Heart left ventricle (tissue), 13 donors: ENCODE data around the gene CSTPP1.

ENCODE experiments used
- POLR2A ChIP-seq, 2 donors: fragments of 450-650 bp; IDR thresholded peaks; one replicate each; pipeline ENCODE4 v1.6.1; 2017; ENCODE audit warnings: antibody characterized with exemption in 2 of 2, mild to moderate bottlenecking in 2 of 2, moderate library complexity in 2 of 2
- TF ChIP-seq, protein P1 (sequence below), 12 donors: fragments of 200-600 bp; sonication (generic) in 4 of 12; IDR thresholded peaks; one replicate each; pipeline versions ENCODE4 v1.5.0 to v1.8.0; 2018 to 2022; ENCODE audit warnings: antibody characterized with exemption in 12 of 12, mild to moderate bottlenecking in 5 of 12
- donor health status: ischemic (EF 13 %, LVEDD 7.1; RV severe dilation, severe dysfunction).
- donor health status: DM: no; HTN: yes; CAD: no.
- donor health status: DM: no; HTN: no; CAD: no.
- donor health status: ischemic (EF 25% LVEDD 6.9; RV normal size, moderate dysfunction).
- donor health status: ischemic (EF 25% LVEDD 5.7; RV mildly dilated, moderate dysfunction).
- donor health status: ischemic (EF 35%, LVEDD 5.7; RV mildly dilated, moderate dysfunction).
- donor health status: nonischemic (EF 11% LVEDD 7.7; RV severe dilation, severe dysfunction).
- donor health status: DM: yes; HTN: yes; CAD: no.
- donor health status: PGD.
- donor health status: ischemic (EF 29% LVEDD 5.4; RV normal size, mild dysfunction).
- donor health status: nonischemic (EF 23%, LVEDD 6.1; RV moderate dilation, normal function).

DNA sequence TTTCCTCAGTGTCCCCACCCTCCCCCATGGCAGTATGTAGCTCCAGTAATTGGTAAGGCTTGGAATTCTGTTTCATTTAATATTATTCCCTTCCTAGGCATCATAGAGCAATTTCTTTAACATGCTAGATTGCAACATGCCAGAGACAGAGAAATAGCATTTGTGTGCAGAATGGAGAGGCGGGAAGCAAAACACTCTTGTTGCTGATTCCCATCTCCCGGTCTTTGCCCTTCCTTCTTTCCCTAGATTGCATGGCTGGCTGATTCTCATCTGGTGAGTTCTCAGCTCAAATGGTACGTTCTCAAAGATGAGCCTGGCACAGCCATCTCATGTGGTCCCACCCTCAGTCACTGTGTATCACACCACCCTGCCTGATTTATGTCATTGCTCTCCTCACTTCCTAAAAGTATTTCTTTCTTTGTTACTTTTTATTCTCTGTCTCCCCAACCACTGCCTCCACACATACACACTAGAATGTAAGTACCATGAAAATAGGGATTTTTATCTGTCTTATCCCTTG is 173.2 kb downstream of the CSTPP1 start:
- no peak for TF ChIP-seq POLR2A (IDR thresholded peaks at IDR 0.05)
- TF ChIP-seq, protein P1, sequence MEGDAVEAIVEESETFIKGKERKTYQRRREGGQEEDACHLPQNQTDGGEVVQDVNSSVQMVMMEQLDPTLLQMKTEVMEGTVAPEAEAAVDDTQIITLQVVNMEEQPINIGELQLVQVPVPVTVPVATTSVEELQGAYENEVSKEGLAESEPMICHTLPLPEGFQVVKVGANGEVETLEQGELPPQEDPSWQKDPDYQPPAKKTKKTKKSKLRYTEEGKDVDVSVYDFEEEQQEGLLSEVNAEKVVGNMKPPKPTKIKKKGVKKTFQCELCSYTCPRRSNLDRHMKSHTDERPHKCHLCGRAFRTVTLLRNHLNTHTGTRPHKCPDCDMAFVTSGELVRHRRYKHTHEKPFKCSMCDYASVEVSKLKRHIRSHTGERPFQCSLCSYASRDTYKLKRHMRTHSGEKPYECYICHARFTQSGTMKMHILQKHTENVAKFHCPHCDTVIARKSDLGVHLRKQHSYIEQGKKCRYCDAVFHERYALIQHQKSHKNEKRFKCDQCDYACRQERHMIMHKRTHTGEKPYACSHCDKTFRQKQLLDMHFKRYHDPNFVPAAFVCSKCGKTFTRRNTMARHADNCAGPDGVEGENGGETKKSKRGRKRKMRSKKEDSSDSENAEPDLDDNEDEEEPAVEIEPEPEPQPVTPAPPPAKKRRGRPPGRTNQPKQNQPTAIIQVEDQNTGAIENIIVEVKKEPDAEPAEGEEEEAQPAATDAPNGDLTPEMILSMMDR (IDR thresholded peaks at IDR 0.05), result no peak
